Omental fat pad (tissue), 4 donors: ENCODE results near the gene KIF5A. TPM values are rescaled to one million over a fixed set of nuclear protein-coding genes. Genes with fewer than 3 reads are reported as not detected.

Experiments
- ATAC-seq: fragments of 150-250 bp; one replicate; pipeline ENCODE4 v1.9.1; 2016; ENCODE audit warnings: mild to moderate bottlenecking, moderate library complexity; ENCODE audit not compliant: low FRiP score
- DNase-seq: peaks from one replicate; pipeline ENCODE4 v3.0.0-alpha.2; 2019; ENCODE audit warnings: low spot score
- total RNA-seq, 4 donors: library from RNA; depleted of rRNA; stranded (reverse); fragments of >200 nt; gene quantifications; one replicate each; pipeline ENCODE4 v1.1.0, GENCODE V29; 2016
- TF ChIP-seq, protein P1 (sequence below), 3 donors: fragments of 450-650 bp; IDR thresholded peaks; one replicate each; pipeline ENCODE4 v1.5.1; 2016 to 2017; ENCODE audit warnings: antibody characterized with exemption in 3 of 3, mild to moderate bottlenecking in 3 of 3, moderate library complexity in 2 of 3

The KIF5A gene
- total RNA-seq, 4 donors from 2014 or later, result 0.09 to 0.13 TPM; not detected in 2

DNA sequence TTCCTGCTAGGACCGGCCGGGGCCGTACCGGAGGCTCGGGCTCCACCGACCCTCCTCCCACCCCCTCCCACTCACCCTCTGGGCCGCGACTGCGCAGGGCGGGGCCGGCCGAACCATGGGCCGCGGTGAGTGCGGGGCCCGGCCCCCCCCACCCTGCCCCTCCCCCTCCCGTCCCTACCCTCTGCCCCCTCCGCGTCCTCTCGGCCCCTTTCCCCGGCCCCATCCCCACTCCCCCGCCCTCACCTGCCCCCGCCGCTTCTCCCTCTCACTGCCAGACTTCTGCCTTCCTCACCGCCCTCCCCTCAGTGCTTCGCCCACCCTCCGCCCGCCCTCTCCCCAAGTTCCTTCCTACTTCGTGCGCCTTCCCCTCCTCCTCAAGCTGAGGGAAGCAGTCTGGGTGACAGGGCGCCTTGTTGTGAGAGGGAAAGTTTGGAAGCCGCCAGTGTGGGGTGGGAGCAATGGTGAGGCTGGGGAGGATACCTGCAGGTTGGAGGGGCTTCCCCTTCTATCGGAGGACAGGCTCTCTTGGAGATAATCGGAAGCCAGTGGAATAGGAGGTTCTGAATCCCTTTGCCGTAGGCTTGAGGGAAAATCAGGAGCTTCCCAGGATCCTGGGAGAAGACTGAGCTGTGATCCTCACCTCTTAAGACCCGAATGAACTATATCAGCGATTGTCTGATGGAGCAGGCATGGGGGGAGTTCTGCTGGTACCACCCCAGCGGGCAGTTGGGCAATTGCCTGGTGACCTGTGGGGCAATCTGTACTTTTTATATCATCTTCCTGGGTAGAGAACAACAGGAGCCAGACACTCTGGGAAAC lies 26.7 kb upstream of the KIF5A start:
- TF ChIP-seq, protein P1, sequence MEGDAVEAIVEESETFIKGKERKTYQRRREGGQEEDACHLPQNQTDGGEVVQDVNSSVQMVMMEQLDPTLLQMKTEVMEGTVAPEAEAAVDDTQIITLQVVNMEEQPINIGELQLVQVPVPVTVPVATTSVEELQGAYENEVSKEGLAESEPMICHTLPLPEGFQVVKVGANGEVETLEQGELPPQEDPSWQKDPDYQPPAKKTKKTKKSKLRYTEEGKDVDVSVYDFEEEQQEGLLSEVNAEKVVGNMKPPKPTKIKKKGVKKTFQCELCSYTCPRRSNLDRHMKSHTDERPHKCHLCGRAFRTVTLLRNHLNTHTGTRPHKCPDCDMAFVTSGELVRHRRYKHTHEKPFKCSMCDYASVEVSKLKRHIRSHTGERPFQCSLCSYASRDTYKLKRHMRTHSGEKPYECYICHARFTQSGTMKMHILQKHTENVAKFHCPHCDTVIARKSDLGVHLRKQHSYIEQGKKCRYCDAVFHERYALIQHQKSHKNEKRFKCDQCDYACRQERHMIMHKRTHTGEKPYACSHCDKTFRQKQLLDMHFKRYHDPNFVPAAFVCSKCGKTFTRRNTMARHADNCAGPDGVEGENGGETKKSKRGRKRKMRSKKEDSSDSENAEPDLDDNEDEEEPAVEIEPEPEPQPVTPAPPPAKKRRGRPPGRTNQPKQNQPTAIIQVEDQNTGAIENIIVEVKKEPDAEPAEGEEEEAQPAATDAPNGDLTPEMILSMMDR (IDR thresholded peaks at IDR 0.05), result no peak
- ATAC-seq (no peak), DNase-seq (no peak)

DNA sequence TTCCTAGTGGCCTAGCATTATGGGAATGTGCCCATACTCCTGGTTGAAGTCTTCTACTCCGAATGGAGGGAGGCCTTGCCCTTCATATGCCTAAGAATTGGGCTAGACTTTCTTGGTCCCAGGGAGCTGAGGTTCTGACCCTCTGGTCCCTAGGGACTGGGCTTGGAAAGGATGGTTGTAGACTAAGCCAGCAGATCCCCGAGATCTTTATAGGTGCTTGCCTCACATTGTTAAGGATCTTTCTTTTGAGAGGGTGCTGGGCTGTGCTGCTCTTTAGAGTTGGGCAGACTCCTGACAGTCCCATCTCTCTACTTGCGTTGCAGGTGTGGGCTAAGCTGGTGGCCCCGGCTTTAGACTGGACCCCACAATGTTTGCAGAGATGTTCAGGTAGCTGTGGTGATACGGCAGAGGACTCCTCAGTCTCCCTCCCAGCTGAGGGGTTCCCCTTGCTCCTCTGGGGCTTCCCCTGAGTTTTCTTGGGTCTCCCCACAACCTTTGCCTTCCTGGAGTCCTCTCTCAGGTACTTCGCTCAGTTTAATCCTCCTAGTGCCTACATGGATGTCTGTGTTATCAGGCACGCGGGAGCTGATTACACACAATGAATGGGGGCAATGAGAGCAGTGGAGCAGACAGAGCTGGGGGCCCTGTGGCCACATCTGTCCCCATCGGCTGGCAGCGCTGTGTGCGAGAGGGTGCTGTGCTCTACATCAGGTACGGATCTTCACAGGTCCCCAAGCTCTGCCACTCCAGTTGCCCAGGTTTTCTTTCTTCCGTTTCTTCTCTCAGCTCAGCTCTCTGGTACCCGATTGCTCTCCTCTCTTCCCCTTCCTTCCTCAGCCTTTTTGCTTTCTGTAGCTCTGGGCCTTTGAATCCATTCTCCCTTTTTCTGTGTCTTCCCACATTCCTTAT lies 25.9 kb upstream of the KIF5A start:
- DNase-seq, result no peak
- no peak for ATAC-seq
- TF ChIP-seq, protein P1 (IDR thresholded peaks at IDR 0.05), result no peak

DNA sequence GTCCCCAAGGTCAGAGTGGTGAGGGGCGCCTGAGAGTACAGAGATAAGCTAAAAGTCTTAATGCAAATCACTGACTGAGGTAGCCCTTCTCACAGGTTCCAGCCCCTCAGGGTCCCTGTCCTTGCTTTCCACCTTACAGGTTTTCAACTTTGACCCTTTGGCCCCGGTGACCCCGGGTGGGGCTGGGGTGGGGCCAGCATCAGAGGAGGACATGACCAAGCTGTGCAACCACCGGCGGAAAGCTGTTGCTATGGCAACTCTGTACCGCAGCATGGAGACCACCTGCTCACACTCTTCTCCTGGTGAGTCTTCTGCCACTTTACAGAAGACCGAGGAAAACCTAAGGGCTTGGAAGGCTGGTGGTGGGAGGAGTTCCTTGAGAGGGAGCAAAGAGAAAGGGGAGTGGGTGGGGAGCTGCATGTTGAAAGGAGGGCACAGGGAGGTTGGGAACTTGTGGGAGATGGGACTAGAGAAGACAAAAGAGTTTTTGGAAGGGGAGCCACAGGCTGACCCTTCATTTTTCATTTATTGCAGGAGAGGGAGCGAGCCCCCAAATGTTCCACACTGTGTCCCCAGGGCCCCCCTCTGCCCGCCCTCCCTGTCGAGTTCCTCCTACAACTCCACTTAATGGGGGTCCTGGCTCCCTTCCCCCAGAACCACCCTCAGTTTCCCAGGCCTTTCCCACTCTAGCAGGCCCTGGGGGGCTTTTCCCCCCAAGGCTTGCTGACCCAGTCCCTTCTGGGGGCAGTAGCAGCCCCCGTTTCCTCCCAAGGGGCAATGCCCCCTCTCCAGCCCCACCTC lies 24.8 kb upstream of the KIF5A start:
- DNase-seq, result no peak
- TF ChIP-seq, protein P1 (IDR thresholded peaks at IDR 0.05), result no peak
- ATAC-seq, result no peak

DNA sequence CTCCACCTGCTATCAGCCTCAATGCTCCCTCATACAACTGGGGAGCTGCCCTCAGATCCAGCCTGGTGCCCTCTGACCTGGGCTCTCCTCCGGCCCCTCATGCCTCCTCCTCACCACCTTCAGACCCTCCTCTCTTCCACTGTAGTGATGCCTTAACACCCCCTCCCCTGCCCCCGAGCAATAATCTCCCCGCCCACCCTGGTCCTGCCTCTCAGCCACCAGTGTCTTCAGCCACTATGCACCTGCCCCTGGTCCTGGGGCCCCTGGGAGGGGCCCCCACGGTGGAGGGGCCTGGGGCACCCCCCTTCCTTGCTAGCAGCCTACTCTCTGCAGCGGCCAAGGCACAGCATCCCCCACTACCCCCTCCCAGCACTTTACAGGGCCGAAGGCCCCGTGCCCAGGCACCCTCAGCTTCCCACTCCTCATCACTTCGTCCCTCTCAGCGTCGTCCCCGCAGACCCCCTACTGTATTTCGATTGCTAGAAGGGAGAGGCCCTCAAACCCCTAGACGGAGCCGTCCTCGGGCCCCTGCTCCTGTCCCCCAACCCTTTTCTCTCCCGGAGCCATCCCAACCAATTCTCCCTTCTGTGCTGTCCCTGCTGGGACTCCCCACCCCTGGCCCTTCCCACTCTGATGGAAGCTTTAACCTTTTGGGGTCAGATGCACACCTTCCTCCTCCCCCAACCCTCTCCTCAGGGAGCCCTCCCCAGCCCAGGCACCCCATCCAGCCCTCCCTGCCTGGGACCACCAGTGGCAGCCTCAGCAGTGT lies 24.0 kb upstream of the KIF5A start:
- TF ChIP-seq, protein P1 (IDR thresholded peaks at IDR 0.05), result no peak
- DNase-seq (no peak), ATAC-seq (no peak)

DNA sequence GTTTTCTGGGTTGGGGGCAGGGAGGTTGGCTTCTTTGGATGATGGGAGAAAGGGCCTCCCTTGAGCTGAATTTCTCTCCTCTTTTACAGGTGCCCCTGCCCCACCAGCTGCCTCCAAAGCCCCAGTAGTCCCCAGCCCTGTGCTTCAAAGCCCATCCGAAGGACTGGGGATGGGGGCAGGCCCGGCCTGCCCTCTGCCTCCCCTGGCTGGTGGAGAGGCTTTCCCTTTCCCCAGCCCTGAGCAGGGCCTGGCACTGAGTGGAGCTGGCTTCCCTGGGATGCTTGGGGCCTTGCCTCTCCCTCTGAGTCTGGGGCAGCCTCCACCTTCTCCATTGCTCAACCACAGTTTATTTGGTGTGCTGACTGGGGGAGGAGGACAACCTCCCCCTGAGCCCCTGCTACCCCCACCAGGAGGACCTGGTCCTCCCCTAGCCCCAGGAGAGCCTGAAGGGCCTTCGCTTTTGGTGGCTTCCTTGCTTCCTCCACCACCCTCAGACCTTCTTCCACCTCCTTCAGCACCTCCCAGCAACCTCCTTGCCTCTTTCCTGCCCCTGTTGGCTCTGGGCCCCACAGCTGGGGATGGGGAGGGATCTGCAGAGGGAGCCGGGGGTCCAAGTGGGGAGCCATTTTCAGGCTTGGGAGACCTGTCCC lies 23.2 kb upstream of the KIF5A start:
- no peak for ATAC-seq
- TF ChIP-seq, protein P1 (IDR thresholded peaks at IDR 0.05), result no peak

DNA sequence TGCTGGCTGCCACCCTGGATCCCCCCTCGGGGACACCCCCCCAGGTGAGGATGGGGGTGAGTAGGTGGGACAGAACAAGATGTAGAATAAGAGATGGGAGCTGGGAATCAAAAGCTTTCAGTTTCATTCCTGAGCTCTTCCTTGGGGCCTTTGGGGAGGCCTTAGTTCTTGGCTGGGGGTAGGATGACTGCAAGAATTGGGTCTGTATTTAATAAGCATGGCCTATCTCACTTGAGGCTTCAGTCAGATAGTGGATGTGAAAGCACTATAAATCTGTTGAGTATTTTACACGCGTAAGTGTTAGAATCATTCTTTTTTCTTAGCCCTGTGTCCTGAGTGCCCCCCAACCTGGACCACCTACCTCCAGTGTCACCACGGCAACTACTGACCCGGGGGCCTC lies 22.7 kb upstream of the KIF5A start:
- ATAC-seq (no peak), DNase-seq (no peak)
- TF ChIP-seq, protein P1 (IDR thresholded peaks at IDR 0.05), result no peak

More for the DNA sequence above, 23.2 kb upstream of the KIF5A start:
- no peak for DNase-seq
